SIG-M5 treated with dmso at 0.1 percent for 504 hours (cell line): ENCODE measurements around the gene DSCAM.

Experiments
- DNase-seq: peaks from one replicate; lab custom pipeline; 2025; ENCODE audit not compliant: unreplicated experiment; lab: John Stamatoyannopoulos, UW

The DSCAM gene

GRCh38 chr21:40555021-40555528 is 291.9 kb downstream of the DSCAM start:
- DNase-seq = no peak

GRCh38 chr21:40553781-40554180 is 293.2 kb downstream of the DSCAM start:
- peak; percentile 7 for DNase-seq

GRCh38 chr21:40547906-40548513 is 298.9 kb downstream of the DSCAM start:
- DNase-seq = no peak

GRCh38 chr21:40546647-40547046 is 300.3 kb downstream of the DSCAM start:
- DNase-seq = peak; percentile 8

GRCh38 chr21:40540216-40540615 is 306.7 kb downstream of the DSCAM start:
- no peak for DNase-seq

GRCh38 chr21:40534886-40535285 is 312.1 kb downstream of the DSCAM start:
- no peak for DNase-seq

- no peak for DNase-seq
Observed at GRCh38 chr21:40531431-40532110, 315.4 kb downstream of the DSCAM start.

- DNase-seq = no peak
Observed at GRCh38 chr21:40531016-40531415, 315.9 kb downstream of the DSCAM start.

- no peak for DNase-seq
Observed at GRCh38 chr21:40517646-40518045, 329.3 kb downstream of the DSCAM start.

GRCh38 chr21:40516335-40516734 is 330.6 kb downstream of the DSCAM start:
- DNase-seq = peak; percentile 6

- DNase-seq = no peak
Observed at GRCh38 chr21:40512590-40512989, 334.4 kb downstream of the DSCAM start.

GRCh38 chr21:40507978-40508377 is 339.0 kb downstream of the DSCAM start:
- DNase-seq = peak; percentile 53

- no peak for DNase-seq
Observed at GRCh38 chr21:40505681-40506080, 341.3 kb downstream of the DSCAM start.

- no peak for DNase-seq
Observed at GRCh38 chr21:40505244-40505643, 341.7 kb downstream of the DSCAM start.

GRCh38 chr21:40504825-40505224 is 342.1 kb downstream of the DSCAM start:
- no peak for DNase-seq

- DNase-seq = no peak
Observed at GRCh38 chr21:40496116-40496515, 350.8 kb downstream of the DSCAM start.

GRCh38 chr21:40490408-40490807 is 356.6 kb downstream of the DSCAM start:
- no peak for DNase-seq

- no peak for DNase-seq
Observed at GRCh38 chr21:40489001-40489400, 358.0 kb downstream of the DSCAM start.

- DNase-seq = no peak
Observed at GRCh38 chr21:40481764-40482163, 365.2 kb downstream of the DSCAM start.

- DNase-seq = no peak
Observed at GRCh38 chr21:40474513-40474912, 372.4 kb downstream of the DSCAM start.

GRCh38 chr21:40472013-40472412 is 374.9 kb downstream of the DSCAM start:
- DNase-seq = no peak

GRCh38 chr21:40471103-40471502 is 375.9 kb downstream of the DSCAM start:
- no peak for DNase-seq
